ENCODE data around the gene CCNJ.
"Not testable (repeated sequence)": the region's sequence is repeated elsewhere in the genome, so short reads cannot be mapped to it uniquely, and the experiment has no call there.

The CCNJ gene

GRCh38 chr10:96043033-96043892, at the start of gene CCNJ:
CCNJ (plus strand) TSS chr10:96043583; CDS start chr10:96044394, 811 bp downstream.
- DNase-seq: peak; percentile 77

- DNase-seq: not testable (repeated sequence)
These were observed 49.0 kb upstream of the CCNJ start for GRCh38 chr10:95994376-95994775.

- DNase-seq: no peak
These were observed 45.1 kb upstream of the CCNJ start for GRCh38 chr10:95998255-95998784.

- no peak for DNase-seq
These were observed 29.4 kb upstream of the CCNJ start for GRCh38 chr10:96013956-96014355.

- DNase-seq: no peak
These were observed 28.8 kb upstream of the CCNJ start for GRCh38 chr10:96014473-96015102.

GRCh38 chr10:96017191-96017687, 26.1 kb upstream of the CCNJ start:
- DNase-seq: peak; percentile 6

GRCh38 chr10:96021332-96021731, 22.1 kb upstream of the CCNJ start:
- DNase-seq: no peak

- no peak for DNase-seq
These were observed 20.6 kb upstream of the CCNJ start for GRCh38 chr10:96022739-96023138.

- DNase-seq: no peak
These were observed 20.2 kb upstream of the CCNJ start for GRCh38 chr10:96023168-96023567.

- DNase-seq: no peak
These were observed 17.8 kb upstream of the CCNJ start for GRCh38 chr10:96025566-96025965.

- no peak for DNase-seq
These were observed 8.8 kb upstream of the CCNJ start for GRCh38 chr10:96034625-96035024.

- DNase-seq: no peak
These were observed 4.7 kb upstream of the CCNJ start for GRCh38 chr10:96038476-96039387.

GRCh38 chr10:96041146-96041545, 2.2 kb upstream of the CCNJ start:
- DNase-seq: no peak

GRCh38 chr10:96043893-96044715, 721 bp downstream of the CCNJ start:
- peak; percentile 30 for DNase-seq

GRCh38 chr10:96044736-96045135, 1.4 kb downstream of the CCNJ start:
- DNase-seq: no peak

GRCh38 chr10:96046546-96046945, 3.2 kb downstream of the CCNJ start:
- no peak for DNase-seq

GRCh38 chr10:96047004-96047649, 3.7 kb downstream of the CCNJ start:
- no peak for DNase-seq

- not testable (repeated sequence) for DNase-seq
These were observed 4.5 kb downstream of the CCNJ start for GRCh38 chr10:96047925-96048324.

- DNase-seq: no peak
These were observed 6.0 kb downstream of the CCNJ start for GRCh38 chr10:96049340-96049739.

GRCh38 chr10:96053985-96054384, 10.6 kb downstream of the CCNJ start:
- DNase-seq: no peak

- DNase-seq: no peak
These were observed 13.4 kb downstream of the CCNJ start for GRCh38 chr10:96056787-96057186.
